ENCODE results near the gene KIF26A.

DNA sequence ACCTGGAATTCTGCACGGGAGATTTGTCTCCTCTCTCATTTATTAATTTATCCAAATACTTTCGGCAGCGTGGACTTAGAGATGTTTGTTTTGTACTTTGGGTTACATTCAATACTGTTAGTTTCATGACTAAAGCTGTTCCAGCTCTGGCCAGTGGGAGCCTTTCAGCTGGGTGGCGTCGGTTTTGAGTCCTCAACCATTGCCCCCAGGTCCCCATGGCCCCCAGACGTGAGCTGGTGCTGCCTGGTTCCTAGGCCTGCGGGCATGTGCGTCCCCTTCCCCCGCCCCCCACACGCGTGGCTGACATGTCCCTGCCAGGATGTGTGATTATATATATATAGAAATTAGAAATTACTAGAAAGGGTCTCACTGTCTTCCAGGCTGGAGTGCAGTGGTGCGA, 48.2 kb downstream of the KIF26A start:
- TF ChIP-seq, protein P1, sequence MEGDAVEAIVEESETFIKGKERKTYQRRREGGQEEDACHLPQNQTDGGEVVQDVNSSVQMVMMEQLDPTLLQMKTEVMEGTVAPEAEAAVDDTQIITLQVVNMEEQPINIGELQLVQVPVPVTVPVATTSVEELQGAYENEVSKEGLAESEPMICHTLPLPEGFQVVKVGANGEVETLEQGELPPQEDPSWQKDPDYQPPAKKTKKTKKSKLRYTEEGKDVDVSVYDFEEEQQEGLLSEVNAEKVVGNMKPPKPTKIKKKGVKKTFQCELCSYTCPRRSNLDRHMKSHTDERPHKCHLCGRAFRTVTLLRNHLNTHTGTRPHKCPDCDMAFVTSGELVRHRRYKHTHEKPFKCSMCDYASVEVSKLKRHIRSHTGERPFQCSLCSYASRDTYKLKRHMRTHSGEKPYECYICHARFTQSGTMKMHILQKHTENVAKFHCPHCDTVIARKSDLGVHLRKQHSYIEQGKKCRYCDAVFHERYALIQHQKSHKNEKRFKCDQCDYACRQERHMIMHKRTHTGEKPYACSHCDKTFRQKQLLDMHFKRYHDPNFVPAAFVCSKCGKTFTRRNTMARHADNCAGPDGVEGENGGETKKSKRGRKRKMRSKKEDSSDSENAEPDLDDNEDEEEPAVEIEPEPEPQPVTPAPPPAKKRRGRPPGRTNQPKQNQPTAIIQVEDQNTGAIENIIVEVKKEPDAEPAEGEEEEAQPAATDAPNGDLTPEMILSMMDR (IDR thresholded peaks at IDR 0.05), result no peak
- TF ChIP-seq EZH2 (IDR thresholded peaks at IDR 0.05; ENCODE audit: borderline replicate concordance, insufficient read depth, low read depth, low read length, poor library complexity, severe bottlenecking), result no peak
